HFF-Myc (cell line): ENCODE data around the gene DAPP1.

Source experiments
- DNase-seq: peaks from one replicate; pipeline ENCODE4 v3.0.0-alpha.2; 2011; ENCODE audit warnings: low read depth; ENCODE audit errors: extremely low read depth
- H3K4me3 ChIP-seq: replicated peaks from 2 replicates; pipeline ENCODE4 v1.5.1; 2011; ENCODE audit warnings: low read depth, mild to moderate bottlenecking, control low read depth, low read length
- CTCF ChIP-seq: IDR thresholded peaks from 2 replicates; pipeline ENCODE4 v1.5.1; 2012; ENCODE audit warnings: mild to moderate bottlenecking, low read depth, low read length, control low read depth; ENCODE audit errors: missing control alignments

DAPP1 gene

GRCh38 chr4:99832321-99832720 lies 15.7 kb downstream of the DAPP1 start:
- no peak for DNase-seq
- no peak overlapping the region for H3K4me3 ChIP-seq
- TF ChIP-seq CTCF: no peak

GRCh38 chr4:99832758-99833157 lies 16.1 kb downstream of the DAPP1 start:
- H3K4me3 ChIP-seq: no peak overlapping the region
- TF ChIP-seq CTCF: no peak
- DNase-seq: no peak

- DNase-seq: no peak
- TF ChIP-seq CTCF: no peak
- no peak overlapping the region for H3K4me3 ChIP-seq
These were observed 17.1 kb downstream of the DAPP1 start for GRCh38 chr4:99833756-99834155.

- H3K4me3 ChIP-seq: no peak overlapping the region
- no peak for DNase-seq
- no peak for TF ChIP-seq CTCF
These were observed 17.9 kb downstream of the DAPP1 start for GRCh38 chr4:99834569-99834968.

GRCh38 chr4:99835942-99836341 lies 19.3 kb downstream of the DAPP1 start:
- H3K4me3 ChIP-seq: no peak overlapping the region
- no peak for DNase-seq
- no peak for TF ChIP-seq CTCF

GRCh38 chr4:99838927-99839326 lies 22.3 kb downstream of the DAPP1 start:
- TF ChIP-seq CTCF: no peak
- H3K4me3 ChIP-seq: no peak overlapping the region
- DNase-seq: no peak

- no peak for DNase-seq
- no peak for TF ChIP-seq CTCF
- H3K4me3 ChIP-seq: no peak overlapping the region
These were observed 24.5 kb downstream of the DAPP1 start for GRCh38 chr4:99841129-99841528.
